ENCODE data around the gene AIF1.

DNA sequence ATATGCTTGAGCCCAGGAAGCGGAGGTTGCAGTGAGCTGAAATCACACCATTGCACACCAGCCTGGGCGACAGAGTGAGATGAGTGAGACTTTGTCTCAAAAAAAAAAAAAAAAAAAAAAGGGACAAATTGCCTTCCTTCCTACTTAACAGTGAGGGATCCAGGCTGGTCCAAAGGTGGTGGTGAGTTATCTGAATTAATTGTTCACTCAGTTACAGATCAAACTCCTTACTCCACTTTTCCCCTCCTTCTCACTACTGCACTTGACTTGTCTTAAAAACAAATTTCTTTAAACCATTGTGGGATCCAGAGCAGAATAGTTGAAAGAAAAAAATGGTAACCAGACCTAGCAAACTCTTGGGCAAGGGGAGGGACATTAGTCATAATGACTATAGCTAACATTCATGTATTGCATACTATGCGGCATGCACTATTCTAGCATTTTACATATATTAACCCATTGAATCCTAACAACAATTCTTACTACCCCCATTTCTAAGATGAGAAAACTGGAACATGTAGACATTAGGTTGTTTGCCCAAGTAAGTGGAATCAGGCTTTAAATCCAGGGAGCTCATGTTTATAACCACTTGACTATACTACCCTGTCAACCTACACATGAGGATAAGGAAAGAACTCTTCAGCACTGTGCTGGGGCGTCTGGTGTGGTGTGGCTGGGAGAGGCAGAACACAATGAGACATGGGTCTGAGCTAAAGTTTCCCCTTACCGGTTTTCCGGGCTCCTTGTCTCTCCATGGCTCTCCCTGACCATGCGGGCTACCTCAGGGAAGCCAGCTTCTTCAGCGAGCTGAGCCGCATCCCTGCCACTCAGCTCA is 48.3 kb downstream of the AIF1 start:
- TF ChIP-seq GATA3 (IDR thresholded peaks at IDR 0.05; ENCODE audit: low read depth, low read length), result no peak
- no peak for TF ChIP-seq GATA2 (IDR thresholded peaks at IDR 0.05; ENCODE audit: low read depth, low read length)

All from SH-SY5Y (cell line).